ENCODE results near the gene USP21. TPM values are rescaled to one million over a fixed set of nuclear protein-coding genes. Genes with fewer than 3 reads are reported as not detected.

The USP21 gene
- polyA plus RNA-seq, 1 of the 3 experiments (the other 2 are of a cell fraction), result 26.8 TPM

- POLR2A ChIA-PET, result interaction anchor here (1.4 kb wide), 1 partner anchor 11 kb away, joined by 11 read pairs; the partner anchor contains the start of gene PPOX
- CTCF ChIA-PET, result interaction anchor here (1.0 to 4.1 kb wide), 5 partner anchors 12 to 48 kb away, joined by 3 to 29 read pairs (median 5); partner anchors contain the start of genes NDUFS2, PPOX and TOMM40L
- H3F3A ChIP-seq (replicated peaks; ENCODE audit: insufficient read depth), result peaks cover 5% of the 10 kb centered on the region
- H3K27ac ChIP-seq (ENCODE audit: low read depth in 2 of 2, low read length in 1 of 2), result peak within 1 kb of the TSS; percentile 44 to 77; a peak in 3 of 4 replicates
- H2AFZ ChIP-seq (ENCODE audit: low read depth), result peak within 1 kb of the TSS; percentile 87
- H3K9me2 ChIP-seq, result no peaks in the 10 kb centered on the region
- H3K9me3 ChIP-seq, result no peaks in the 10 kb centered on the region
- H3K36me3 ChIP-seq (replicated peaks in 1 of 2; ENCODE audit: control insufficient read depth in 1 of 2, insufficient read depth in 2 of 2, low read length in 1 of 2), result peaks cover 24 to 30% of the 10 kb centered on the region in 2 experiments
- DNase-seq, result peak; percentile 99
- peak within 1 kb of the TSS; percentile 77 for H3K9ac ChIP-seq
- H3K4me1 ChIP-seq (ENCODE audit: control insufficient read depth in 1 of 2, insufficient read depth in 2 of 2, low read depth in 1 of 2, low read length in 1 of 2), result peaks cover 0 to 18% of the 10 kb centered on the region in 2 experiments; a peak in 1 of 4 replicates
- no peaks in the 10 kb centered on the region for H3K27me3 ChIP-seq (ENCODE audit: insufficient read depth)
- peaks cover 17% of the 10 kb centered on the region for H3K79me2 ChIP-seq (ENCODE audit: insufficient read depth)
- 15% methylated on average over 25 of the region's 50 CpGs for WGBS (ENCODE audit: low lambda C conversion rate)
- peak within 1 kb of the TSS; percentile 98 for H3K4me2 ChIP-seq
- H4K20me1 ChIP-seq (ENCODE audit: insufficient read depth), result no peaks in the 10 kb centered on the region
- H3K4me3 ChIP-seq (ENCODE audit: low read depth in 2 of 2, low read length in 1 of 2), result peak within 1 kb of the TSS; percentile 73
- TF ChIP-seq NFIC (IDR thresholded peaks at IDR 0.05; ENCODE audit: borderline replicate concordance), result no peak
- no peak for TF ChIP-seq FOXJ3 (CRISPR knock-in tag; IDR thresholded peaks at IDR 0.05)
- no peak for TF ChIP-seq RFX5 (IDR thresholded peaks at IDR 0.05; ENCODE audit: low read length)
- peak; percentile 43 for TF ChIP-seq RAD21 (IDR thresholded peaks at IDR 0.05; ENCODE audit: low read length)
- peak; percentile 91 for TF ChIP-seq TAF1 (IDR thresholded peaks at IDR 0.05; ENCODE audit: borderline replicate concordance, low read depth, low read length)
- TF ChIP-seq CTCF (IDR thresholded peaks at IDR 0.05), result no peak
- no peak for TF ChIP-seq EZH2phosphoT487 (IDR thresholded peaks at IDR 0.05; ENCODE audit: borderline replicate concordance, low read depth)
- TF ChIP-seq USF2 (IDR thresholded peaks at IDR 0.05; ENCODE audit: borderline replicate concordance, low read depth, low read length), result no peak
- TF ChIP-seq IRF3 (IDR thresholded peaks at IDR 0.05; ENCODE audit: low read depth, low read length), result no peak
- TF ChIP-seq EP300 (IDR thresholded peaks at IDR 0.05; ENCODE audit: borderline replicate concordance in 1 of 2, low read depth in 1 of 2, low read length in 1 of 2), result no peak
- TF ChIP-seq MEF2A (IDR thresholded peaks at IDR 0.05; ENCODE audit: borderline replicate concordance, low read depth), result no peak
- TF ChIP-seq ZBTB33 (IDR thresholded peaks at IDR 0.05; ENCODE audit: borderline replicate concordance, low read depth), result no peak
- TF ChIP-seq TCF12 (IDR thresholded peaks at IDR 0.05), result no peak
- no peak for TF ChIP-seq JUND (IDR thresholded peaks at IDR 0.05)
- TF ChIP-seq YY1 (IDR thresholded peaks at IDR 0.05; ENCODE audit: low read depth), result peak; percentile 98
- TF ChIP-seq GABPA (IDR thresholded peaks at IDR 0.05; ENCODE audit: low read depth), result no peak
- 0 out of 2 replicates have a peak, but pooled peaks have one; percentile 69 for TF ChIP-seq SIN3A (IDR thresholded peaks at IDR 0.05; ENCODE audit: borderline replicate concordance, low read depth, low read length)
- TF ChIP-seq RCOR1 (IDR thresholded peaks at IDR 0.05; ENCODE audit: low read length), result no peak
- TF ChIP-seq POLR2AphosphoS5 (IDR thresholded peaks at IDR 0.05; ENCODE audit: low read depth, low read length), result peak; percentile 87
- no peak for TF ChIP-seq PBX3 (IDR thresholded peaks at IDR 0.05)
- TF ChIP-seq FOSL2 (IDR thresholded peaks at IDR 0.05; ENCODE audit: borderline replicate concordance, low read depth), result no peak
- TF ChIP-seq NRF1 (IDR thresholded peaks at IDR 0.05; ENCODE audit: low read depth, low read length), result no peak
- TF ChIP-seq USF1 (IDR thresholded peaks at IDR 0.05; ENCODE audit: borderline replicate concordance, low read depth), result no peak
- peak; percentile 92 for TF ChIP-seq MAX (IDR thresholded peaks at IDR 0.05; ENCODE audit: low read depth)
- no peak for TF ChIP-seq RXRA (IDR thresholded peaks at IDR 0.05; ENCODE audit: borderline replicate concordance, low read depth)
These were observed 18.0 kb downstream of the USP21 start, which contains the start of gene B4GALT3 for GRCh38 chr1:161177112-161177935. Gene B4GALT3 (minus strand): TSS chr1:161177507. CDS start chr1:161176060, 1,447 bp downstream.

Measured in SK-N-SH (cell line).